ENCODE measurements around the gene FGF6. TPM values are rescaled to one million over a fixed set of nuclear protein-coding genes. Genes with fewer than 3 reads are reported as not detected.

Gene FGF6
- total RNA-seq, 1 donor from 2014 or later: not detected

DNA sequence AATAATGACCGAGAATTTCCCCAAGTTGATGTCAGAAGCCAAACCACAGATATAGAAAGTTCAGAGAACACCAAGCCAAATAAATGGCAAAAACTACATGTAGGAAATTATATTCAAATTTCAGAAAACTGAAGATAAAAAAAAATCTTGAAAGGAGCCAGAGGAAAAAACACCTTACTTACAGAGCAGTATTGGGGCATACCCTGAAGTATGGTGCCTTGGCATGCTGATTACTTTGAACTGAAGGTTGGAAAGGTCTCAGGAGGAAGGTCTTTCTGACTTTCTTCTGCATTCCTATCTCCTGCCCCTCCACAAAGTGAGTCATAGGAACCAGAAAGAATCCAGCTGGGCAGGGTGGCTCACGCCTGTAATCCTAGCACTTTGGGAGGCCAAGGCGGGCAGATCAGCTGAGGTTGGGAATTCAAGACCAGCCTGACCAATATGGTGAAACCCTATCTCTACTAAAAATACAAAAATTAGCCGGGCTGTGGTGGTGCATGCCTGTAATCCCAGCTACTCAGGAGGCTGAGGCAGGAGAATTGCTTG is 8.8 kb upstream of the FGF6 start:
- TF ChIP-seq EZH2 (IDR thresholded peaks at IDR 0.05) (no peak), CTCF (IDR thresholded peaks at IDR 0.05) (no peak), EZH2phosphoT487 (IDR thresholded peaks at IDR 0.05) (no peak)
- Histone ChIP-seq H4K20me1 (ENCODE audit: low read depth) (no peaks in the 10 kb centered on the region), H3K27ac (no peak overlapping the region), H3K9ac (no peak overlapping the region), H3F3A (ENCODE audit: low read depth) (peaks cover 20% of the 10 kb centered on the region), H3K27me3 (no peaks in the 10 kb centered on the region), H3K4me3 (no peak overlapping the region), H3K4me1 (peaks cover 32% of the 10 kb centered on the region), H2AFZ (replicated peaks) (no peak overlapping the region), H3K4me2 (no peak overlapping the region), H3K36me3 (no peaks in the 10 kb centered on the region), H3K79me2 (ENCODE audit: low read depth) (no peaks in the 10 kb centered on the region), H3K9me3 (ENCODE audit: low read depth) (no peaks in the 10 kb centered on the region)
- no peaks in the 10 kb centered on the region for H3K27me3 Mint-ChIP-seq (ENCODE audit: insufficient read depth, low read depth)
- H3K4me3 Mint-ChIP-seq: no peak overlapping the region
- peaks cover 3% of the 10 kb centered on the region for H3K36me3 Mint-ChIP-seq
- DNase-seq (ENCODE audit: low spot score): no peak
- peaks cover 31% of the 10 kb centered on the region for H3K4me1 Mint-ChIP-seq
- no peak overlapping the region for H3K27ac Mint-ChIP-seq
- H3K9me3 Mint-ChIP-seq: peaks cover 14% of the 10 kb centered on the region

- peaks cover 2% of the 10 kb centered on the region for H3K27me3 Mint-ChIP-seq (ENCODE audit: insufficient read depth, low read depth)
- Histone ChIP-seq H3F3A (ENCODE audit: low read depth) (peaks cover 23% of the 10 kb centered on the region), H3K36me3 (no peaks in the 10 kb centered on the region), H3K79me2 (ENCODE audit: low read depth) (no peaks in the 10 kb centered on the region), H3K4me1 (peaks cover 34% of the 10 kb centered on the region), H3K9ac (no peak overlapping the region), H2AFZ (replicated peaks) (peak overlapping the region; percentile 93), H3K27me3 (no peaks in the 10 kb centered on the region), H3K4me3 (no peak overlapping the region), H3K9me3 (ENCODE audit: low read depth) (no peaks in the 10 kb centered on the region), H3K4me2 (no peak overlapping the region), H3K27ac (no peak overlapping the region), H4K20me1 (ENCODE audit: low read depth) (no peaks in the 10 kb centered on the region)
- TF ChIP-seq EZH2 (IDR thresholded peaks at IDR 0.05) (no peak), EZH2phosphoT487 (IDR thresholded peaks at IDR 0.05) (no peak), CTCF (IDR thresholded peaks at IDR 0.05) (no peak)
- H3K36me3 Mint-ChIP-seq: peaks cover 3% of the 10 kb centered on the region
- peak overlapping the region; percentile 55 for H3K27ac Mint-ChIP-seq
- peaks cover 14% of the 10 kb centered on the region for H3K9me3 Mint-ChIP-seq
- no peak overlapping the region for H3K4me3 Mint-ChIP-seq
- peaks cover 35% of the 10 kb centered on the region for H3K4me1 Mint-ChIP-seq
- DNase-seq (ENCODE audit: low spot score): no peak
These were observed 6.1 kb upstream of the FGF6 start for GRCh38 chr12:4451694-4452093.

GRCh38 chr12:4450551-4451112 is 5.0 kb upstream of the FGF6 start:
- H3K27ac ChIP-seq: peak overlapping the region; percentile 53
- H3K4me2 ChIP-seq: peak overlapping the region; percentile 69

More at GRCh38 chr12:4450551-4451112, 5.0 kb upstream of the FGF6 start:
- H3K27me3 ChIP-seq: no peaks in the 10 kb centered on the region
- TF ChIP-seq EZH2phosphoT487 (IDR thresholded peaks at IDR 0.05) (no peak), CTCF (IDR thresholded peaks at IDR 0.05) (no peak), EZH2 (IDR thresholded peaks at IDR 0.05) (no peak)
- H3K36me3 ChIP-seq: no peaks in the 10 kb centered on the region
- H3K36me3 Mint-ChIP-seq: peaks cover 3% of the 10 kb centered on the region
- peak; percentile 64 for DNase-seq (ENCODE audit: low spot score)
- H3K4me3 Mint-ChIP-seq: peak overlapping the region; percentile 12
- H3K4me1 ChIP-seq: peaks cover 34% of the 10 kb centered on the region
- H3K27me3 Mint-ChIP-seq (ENCODE audit: insufficient read depth, low read depth): peaks cover 2% of the 10 kb centered on the region
- H3K9ac ChIP-seq: no peak overlapping the region
- H2AFZ ChIP-seq (replicated peaks): peak overlapping the region; percentile 88
- H3K4me3 ChIP-seq: peak overlapping the region; percentile 19
- H3K27ac Mint-ChIP-seq: peak overlapping the region; percentile 32
- no peaks in the 10 kb centered on the region for H4K20me1 ChIP-seq (ENCODE audit: low read depth)
- no peaks in the 10 kb centered on the region for H3K9me3 ChIP-seq (ENCODE audit: low read depth)
- peaks cover 14% of the 10 kb centered on the region for H3K9me3 Mint-ChIP-seq
- H3K4me1 Mint-ChIP-seq: peaks cover 35% of the 10 kb centered on the region
- H3F3A ChIP-seq (ENCODE audit: low read depth): peaks cover 23% of the 10 kb centered on the region
- H3K79me2 ChIP-seq (ENCODE audit: low read depth): no peaks in the 10 kb centered on the region
